A549 (cell line): ENCODE results near the gene PLD5. TPM values are rescaled to one million over a fixed set of nuclear protein-coding genes. Genes with fewer than 3 reads are reported as not detected.
"Not testable (repeated sequence)": the region's sequence is repeated elsewhere in the genome, so short reads cannot be mapped to it uniquely, and the experiment has no call there.

Source experiments
- ATAC-seq, 2 experiments: fragments of 200-7000 bp in 1 of 2; fragments of >200 bp in 1 of 2; cut with Nextera tagmentation in 1 of 2; cut with Tn5 transposase in 1 of 2; 3 replicates each; pipeline versions ENCODE4 v1.8.0 to v1.9.1; 2018 to 2020; ENCODE audit warnings: mild to moderate bottlenecking in 1 of 2, moderate library complexity in 1 of 2
- CTCF ChIA-PET: fragments of 300-600 bp; sonication (Branson Sonifier 250); formaldehyde crosslinking; extraction: SDS; loops from one replicate; lab custom pipeline; 2021; ENCODE audit warnings: antibody characterized with exemption, inconsistent platforms; lab: Yijun Ruan, JAX
- POLR2A ChIA-PET: fragments of 350-600 bp; formaldehyde crosslinking; extraction: SDS; loops from one replicate; lab custom pipeline; 2021; ENCODE audit warnings: antibody characterized with exemption, inconsistent platforms; lab: Yijun Ruan, JAX
- DNase-seq, 2 experiments: peaks; one replicate each; pipeline versions ENCODE4 v3.0.0 to v3.0.0-alpha.2; 2011 to 2016; ENCODE audit warnings: low read depth in 1 of 2, low spot score in 1 of 2
- FAIRE-seq: peaks from 2 replicates; lab custom pipeline; 2011; peaks lifted over from hg19 to GRCh38; lab: Jason Lieb, UNC
- H3K27ac ChIP-seq, 2 experiments: fragments of >200 bp; sonication (Bioruptor Twin); formaldehyde crosslinking; 3 replicates each; pipeline ENCODE4 v1.5.1; 2016 to 2017
- H3K4me1 ChIP-seq: fragments of >200 bp; sonication (Bioruptor Twin); formaldehyde crosslinking; 3 replicates; pipeline ENCODE4 v1.6.1; 2016
- H3K4me2 ChIP-seq: fragments of >200 bp; sonication (Bioruptor Twin); formaldehyde crosslinking; 3 replicates; pipeline ENCODE4 v1.6.1; 2016
- H3K4me3 ChIP-seq: fragments of >200 bp; sonication (Bioruptor Twin); formaldehyde crosslinking; 3 replicates; pipeline ENCODE4 v1.5.1; 2016
- H3K9me3 ChIP-seq: fragments of >200 bp; sonication (Bioruptor Twin); formaldehyde crosslinking; 3 replicates; pipeline ENCODE4 v1.6.1; 2016
- ESRRA ChIP-seq: fragments of 150-350 bp; IDR thresholded peaks from 2 replicates; pipeline ENCODE4 v1.6.1; 2014; ENCODE audit warnings: mild to moderate bottlenecking, low read length, borderline replicate concordance
- FOSB ChIP-seq: fragments of 250-450 bp; sonication (Bioruptor Pico); IDR thresholded peaks from 2 replicates; pipeline ENCODE4 v1.5.0; 2020; ENCODE audit warnings: mild to moderate bottlenecking, moderate library complexity
- FOSL2 ChIP-seq, 2 experiments: fragments of 450-650 bp in 1 of 2; fragments of >200 bp in 1 of 2; sonication (Bioruptor Twin) in 1 of 2; formaldehyde crosslinking; IDR thresholded peaks; 2 replicates each; pipeline versions ENCODE4 v1.5.0 to v1.6.1; 2016 to 2020; ENCODE audit warnings: mild to moderate bottlenecking in 1 of 2, moderate library complexity in 1 of 2
- GATA3 ChIP-seq: IDR thresholded peaks from 2 replicates; pipeline ENCODE4 v1.6.1; 2012; ENCODE audit warnings: borderline replicate concordance
- HEYL ChIP-seq: fragments of 250-450 bp; sonication (Bioruptor Pico); IDR thresholded peaks from 2 replicates; pipeline ENCODE4 v1.8.0; 2021; ENCODE audit warnings: mild to moderate bottlenecking, moderate library complexity
- HOXB13 ChIP-seq: fragments of 250-450 bp; sonication (Bioruptor Pico); IDR thresholded peaks from 2 replicates; pipeline ENCODE4 v1.5.0; 2020; ENCODE audit warnings: low read depth, mild to moderate bottlenecking, moderate library complexity
- HOXB5 ChIP-seq: fragments of 250-450 bp; sonication (Bioruptor Pico); IDR thresholded peaks from 2 replicates; pipeline ENCODE4 v1.5.0; 2020; ENCODE audit warnings: mild to moderate bottlenecking, moderate library complexity
- MAFK ChIP-seq: fragments of 450-650 bp; IDR thresholded peaks from 2 replicates; pipeline ENCODE4 v1.6.1; 2014; ENCODE audit not compliant: partially characterized antibody
- NFE2L2 ChIP-seq: fragments of 150-350 bp; conservative IDR thresholded peaks from 2 replicates; pipeline ENCODE4 v1.6.1; 2014; ENCODE audit warnings: low read length
- RARB ChIP-seq: fragments of 250-450 bp; sonication (Bioruptor Pico); IDR thresholded peaks from 2 replicates; pipeline ENCODE4 v1.8.0; 2021; ENCODE audit warnings: mild to moderate bottlenecking, moderate library complexity
- SREBF2 ChIP-seq: fragments of 450-650 bp; IDR thresholded peaks from 2 replicates; pipeline ENCODE4 v1.6.1; 2014; ENCODE audit warnings: mild to moderate bottlenecking, moderate library complexity
- TFCP2L1 ChIP-seq: fragments of 250-450 bp; sonication (Bioruptor Pico); IDR thresholded peaks from 2 replicates; pipeline ENCODE4 v1.5.0; 2021; ENCODE audit warnings: mild to moderate bottlenecking
- ZFP36 ChIP-seq: fragments of 450-650 bp; IDR thresholded peaks from 2 replicates; pipeline ENCODE4 v1.6.1; 2014; ENCODE audit warnings: borderline replicate concordance; ENCODE audit not compliant: partially characterized antibody
- ZNF302 ChIP-seq: fragments of 250-450 bp; sonication (Bioruptor Pico); IDR thresholded peaks from 2 replicates; pipeline ENCODE4 v1.9.0; 2021; ENCODE audit warnings: inconsistent platforms, mild to moderate bottlenecking, moderate library complexity
- ZSCAN20 ChIP-seq: fragments of 250-450 bp; sonication (Bioruptor Pico); IDR thresholded peaks from 2 replicates; pipeline ENCODE4 v1.8.0; 2022; ENCODE audit warnings: mild to moderate bottlenecking, moderate library complexity
- WGBS: methylation state at CpG from one replicate; pipeline ENCODE4 v1.1.6; 2017; ENCODE audit errors: missing lambda C conversion rate; 5-methylcytosine and 5-hydroxymethylcytosine counted together
- polyA plus RNA-seq, 4 experiments: library from polyadenylated mRNA; depleted of rRNA in 3 of 4; stranded (reverse); fragments of >200 nt; fragmentation: RNase III in 1 of 4; extraction: RNeasy Plus Mini Kit Qiagen cat#74134 plus additional on column Dnase treatment in 1 of 4; gene quantifications; 2 replicates in 3 of 4; 3 replicates in 1 of 4; pipeline ENCODE4 v1.2.3, GENCODE V29; 2011 to 2017
- TF ChIP-seq, protein P1 (sequence below): IDR thresholded peaks from 2 replicates; pipeline ENCODE4 v1.6.1; 2012
- TF ChIP-seq, protein P2 (sequence below): fragments of 450-650 bp; IDR thresholded peaks from 2 replicates; pipeline ENCODE4 v1.6.1; 2014; ENCODE audit warnings: antibody characterized with exemption
- TF ChIP-seq, protein P3 (sequence below): fragments of 200-600 bp; sonication (generic); IDR thresholded peaks from 2 replicates; pipeline ENCODE4 v1.6.1; 2016; ENCODE audit warnings: antibody characterized with exemption, mild to moderate bottlenecking, moderate library complexity
- TF ChIP-seq, protein P4 (sequence below): fragments of >200 bp; sonication (Bioruptor Twin); formaldehyde crosslinking; IDR thresholded peaks from 2 replicates; pipeline ENCODE4 v1.6.1; 2016
- TF ChIP-seq, protein P5 (sequence below): fragments of 250-450 bp; sonication (Bioruptor Pico); IDR thresholded peaks from 2 replicates; pipeline ENCODE4 v1.5.0; 2021; ENCODE audit warnings: mild to moderate bottlenecking, moderate library complexity, borderline replicate concordance
- TF ChIP-seq, protein P6 (sequence below): IDR thresholded peaks from 2 replicates; pipeline ENCODE4 v1.6.1; 2012
- TF ChIP-seq, protein P7 (sequence below): fragments of >200 bp; sonication (Bioruptor Twin); formaldehyde crosslinking; IDR thresholded peaks from 3 replicates; pipeline ENCODE4 v1.6.1; 2016

Gene PLD5
- polyA plus RNA-seq, 2 of the 4 experiments (the other 2 are of a cell fraction) = 1.5 to 1.7 TPM

DNA sequence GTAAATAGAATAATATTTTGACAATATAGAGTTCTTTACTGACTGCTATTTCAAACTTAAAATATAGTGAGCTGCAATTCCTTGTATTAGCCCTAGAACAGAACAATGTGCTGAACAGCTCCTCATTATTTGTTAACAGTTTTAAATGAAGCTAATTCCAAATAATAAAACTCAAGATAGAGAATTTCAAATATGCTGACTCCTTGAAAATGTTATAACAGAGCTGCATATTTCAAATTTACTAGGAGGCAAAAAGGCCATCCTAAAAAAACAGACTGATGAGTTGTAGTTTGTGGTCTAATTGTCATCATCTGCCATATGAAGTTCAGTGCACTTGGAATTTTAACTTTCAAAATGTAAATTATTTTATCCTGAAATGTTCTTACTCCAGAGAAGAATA lies 197.1 kb downstream of the PLD5 start:
- H3K27ac ChIP-seq, FAIRE-seq: not testable (repeated sequence)
- H3K4me1 ChIP-seq = peaks cover 16% of the 10 kb centered on the region; the same call in 2 of the 3 replicates
- TF ChIP-seq MAFK = peak; percentile 81
- TF ChIP-seq, all 56 proteins: peak for 1; not testable (repeated sequence) for 55
- ATAC-seq, H3K4me3 ChIP-seq, H3K4me2 ChIP-seq, H3K9me3 ChIP-seq, POLR2A ChIA-PET, DNase-seq, CTCF ChIA-PET: not testable (repeated sequence)

DNA sequence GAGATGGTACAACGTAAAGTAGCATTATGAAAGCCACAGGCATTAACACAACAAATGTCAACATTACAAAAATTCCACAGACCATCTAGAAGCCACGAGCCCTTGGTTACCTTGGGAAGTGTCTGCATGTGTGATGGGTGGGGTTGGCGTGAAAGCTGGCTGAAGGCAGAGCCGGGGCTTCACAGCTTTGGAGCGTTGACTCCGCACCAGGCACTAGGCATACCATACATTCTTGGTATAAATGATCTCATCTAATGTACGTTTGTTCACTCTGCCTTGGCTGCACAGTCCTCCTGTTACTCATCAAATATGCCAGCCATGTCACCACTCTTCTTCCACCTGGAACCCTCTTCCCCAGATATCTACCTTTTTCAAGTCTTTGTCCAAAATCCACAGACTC lies 202.5 kb downstream of the PLD5 start:
- peak in 1 of 2 experiments; percentile 51 for DNase-seq
- POLR2A ChIA-PET; H3K9me3 ChIP-seq; H3K4me3 ChIP-seq; FAIRE-seq; CTCF ChIA-PET; TF ChIP-seq FOSL2 (IDR thresholded peaks at IDR 0.05): not testable (repeated sequence)
- Histone ChIP-seq H3K4me1 (peaks cover 11% of the 10 kb centered on the region; the same call in 2 of the 3 replicates), H3K4me2 (peak overlapping the region; percentile 32), H3K27ac (peak overlapping the region; percentile 25 to 59; a peak in 4 of 6 replicates)
- TF ChIP-seq, protein P1, sequence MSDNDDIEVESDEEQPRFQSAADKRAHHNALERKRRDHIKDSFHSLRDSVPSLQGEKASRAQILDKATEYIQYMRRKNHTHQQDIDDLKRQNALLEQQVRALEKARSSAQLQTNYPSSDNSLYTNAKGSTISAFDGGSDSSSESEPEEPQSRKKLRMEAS = peak; percentile 41; the same call in 1 of the 2 replicates
- TF ChIP-seq FOSL2 (CRISPR knock-in tag; IDR thresholded peaks at IDR 0.05) (0 out of 2 replicates have a peak, but pooled peaks have one; percentile 20), GATA3 (0 out of 2 replicates have a peak, but pooled peaks have one; percentile 36)
- peak; percentile 83 to 93 for ATAC-seq
- WGBS = 4% methylated on average over 7 of the region's 7 CpGs

DNA sequence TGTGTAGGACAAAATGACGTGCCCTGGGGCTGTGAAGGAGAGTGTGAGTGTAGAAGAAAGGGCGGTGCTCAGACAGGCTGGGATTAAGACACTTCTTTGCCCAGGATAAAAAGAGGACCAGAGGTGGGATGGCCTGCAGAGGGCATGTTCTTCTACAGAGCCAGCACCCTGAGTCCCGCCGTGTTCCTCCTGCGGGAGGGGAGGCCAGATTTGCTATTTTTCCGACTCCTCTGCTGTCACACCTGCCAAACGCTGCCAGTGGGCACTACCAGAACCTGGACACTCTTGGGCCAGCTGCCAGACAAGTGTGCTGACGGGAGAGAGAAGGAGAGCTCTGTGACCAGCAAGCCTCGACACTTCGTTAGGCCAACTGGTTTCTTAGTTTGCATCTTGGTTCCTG lies 206.4 kb downstream of the PLD5 start:
- no peaks in the 10 kb centered on the region for H3K9me3 ChIP-seq
- TF ChIP-seq NFE2L2 = no peak
- no peak for TF ChIP-seq ZNF302 (CRISPR knock-in tag)
- no peak for TF ChIP-seq ZFP36
- TF ChIP-seq, protein P2, sequence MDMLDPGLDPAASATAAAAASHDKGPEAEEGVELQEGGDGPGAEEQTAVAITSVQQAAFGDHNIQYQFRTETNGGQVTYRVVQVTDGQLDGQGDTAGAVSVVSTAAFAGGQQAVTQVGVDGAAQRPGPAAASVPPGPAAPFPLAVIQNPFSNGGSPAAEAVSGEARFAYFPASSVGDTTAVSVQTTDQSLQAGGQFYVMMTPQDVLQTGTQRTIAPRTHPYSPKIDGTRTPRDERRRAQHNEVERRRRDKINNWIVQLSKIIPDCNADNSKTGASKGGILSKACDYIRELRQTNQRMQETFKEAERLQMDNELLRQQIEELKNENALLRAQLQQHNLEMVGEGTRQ = no peak
- TF ChIP-seq RARB = no peak
- TF ChIP-seq, protein P3, sequence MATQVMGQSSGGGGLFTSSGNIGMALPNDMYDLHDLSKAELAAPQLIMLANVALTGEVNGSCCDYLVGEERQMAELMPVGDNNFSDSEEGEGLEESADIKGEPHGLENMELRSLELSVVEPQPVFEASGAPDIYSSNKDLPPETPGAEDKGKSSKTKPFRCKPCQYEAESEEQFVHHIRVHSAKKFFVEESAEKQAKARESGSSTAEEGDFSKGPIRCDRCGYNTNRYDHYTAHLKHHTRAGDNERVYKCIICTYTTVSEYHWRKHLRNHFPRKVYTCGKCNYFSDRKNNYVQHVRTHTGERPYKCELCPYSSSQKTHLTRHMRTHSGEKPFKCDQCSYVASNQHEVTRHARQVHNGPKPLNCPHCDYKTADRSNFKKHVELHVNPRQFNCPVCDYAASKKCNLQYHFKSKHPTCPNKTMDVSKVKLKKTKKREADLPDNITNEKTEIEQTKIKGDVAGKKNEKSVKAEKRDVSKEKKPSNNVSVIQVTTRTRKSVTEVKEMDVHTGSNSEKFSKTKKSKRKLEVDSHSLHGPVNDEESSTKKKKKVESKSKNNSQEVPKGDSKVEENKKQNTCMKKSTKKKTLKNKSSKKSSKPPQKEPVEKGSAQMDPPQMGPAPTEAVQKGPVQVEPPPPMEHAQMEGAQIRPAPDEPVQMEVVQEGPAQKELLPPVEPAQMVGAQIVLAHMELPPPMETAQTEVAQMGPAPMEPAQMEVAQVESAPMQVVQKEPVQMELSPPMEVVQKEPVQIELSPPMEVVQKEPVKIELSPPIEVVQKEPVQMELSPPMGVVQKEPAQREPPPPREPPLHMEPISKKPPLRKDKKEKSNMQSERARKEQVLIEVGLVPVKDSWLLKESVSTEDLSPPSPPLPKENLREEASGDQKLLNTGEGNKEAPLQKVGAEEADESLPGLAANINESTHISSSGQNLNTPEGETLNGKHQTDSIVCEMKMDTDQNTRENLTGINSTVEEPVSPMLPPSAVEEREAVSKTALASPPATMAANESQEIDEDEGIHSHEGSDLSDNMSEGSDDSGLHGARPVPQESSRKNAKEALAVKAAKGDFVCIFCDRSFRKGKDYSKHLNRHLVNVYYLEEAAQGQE = no peak
- no peak for TF ChIP-seq ESRRA
- no peak for TF ChIP-seq TFCP2L1 (CRISPR knock-in tag)
- no peak for TF ChIP-seq SREBF2
- TF ChIP-seq FOSB (CRISPR knock-in tag) = no peak
- TF ChIP-seq, protein P4, sequence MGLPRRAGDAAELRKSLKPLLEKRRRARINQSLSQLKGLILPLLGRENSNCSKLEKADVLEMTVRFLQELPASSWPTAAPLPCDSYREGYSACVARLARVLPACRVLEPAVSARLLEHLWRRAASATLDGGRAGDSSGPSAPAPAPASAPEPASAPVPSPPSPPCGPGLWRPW = no peak
- no peak for TF ChIP-seq HOXB5 (CRISPR knock-in tag)
- TF ChIP-seq HEYL (CRISPR knock-in tag) = no peak
- TF ChIP-seq ZSCAN20 (CRISPR knock-in tag) = no peak
- TF ChIP-seq, protein P5, sequence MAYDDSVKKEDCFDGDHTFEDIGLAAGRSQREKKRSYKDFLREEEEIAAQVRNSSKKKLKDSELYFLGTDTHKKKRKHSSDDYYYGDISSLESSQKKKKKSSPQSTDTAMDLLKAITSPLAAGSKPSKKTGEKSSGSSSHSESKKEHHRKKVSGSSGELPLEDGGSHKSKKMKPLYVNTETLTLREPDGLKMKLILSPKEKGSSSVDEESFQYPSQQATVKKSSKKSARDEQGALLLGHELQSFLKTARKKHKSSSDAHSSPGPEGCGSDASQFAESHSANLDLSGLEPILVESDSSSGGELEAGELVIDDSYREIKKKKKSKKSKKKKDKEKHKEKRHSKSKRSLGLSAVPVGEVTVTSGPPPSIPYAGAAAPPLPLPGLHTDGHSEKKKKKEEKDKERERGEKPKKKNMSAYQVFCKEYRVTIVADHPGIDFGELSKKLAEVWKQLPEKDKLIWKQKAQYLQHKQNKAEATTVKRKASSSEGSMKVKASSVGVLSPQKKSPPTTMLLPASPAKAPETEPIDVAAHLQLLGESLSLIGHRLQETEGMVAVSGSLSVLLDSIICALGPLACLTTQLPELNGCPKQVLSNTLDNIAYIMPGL = no peak
- TF ChIP-seq, protein P6, sequence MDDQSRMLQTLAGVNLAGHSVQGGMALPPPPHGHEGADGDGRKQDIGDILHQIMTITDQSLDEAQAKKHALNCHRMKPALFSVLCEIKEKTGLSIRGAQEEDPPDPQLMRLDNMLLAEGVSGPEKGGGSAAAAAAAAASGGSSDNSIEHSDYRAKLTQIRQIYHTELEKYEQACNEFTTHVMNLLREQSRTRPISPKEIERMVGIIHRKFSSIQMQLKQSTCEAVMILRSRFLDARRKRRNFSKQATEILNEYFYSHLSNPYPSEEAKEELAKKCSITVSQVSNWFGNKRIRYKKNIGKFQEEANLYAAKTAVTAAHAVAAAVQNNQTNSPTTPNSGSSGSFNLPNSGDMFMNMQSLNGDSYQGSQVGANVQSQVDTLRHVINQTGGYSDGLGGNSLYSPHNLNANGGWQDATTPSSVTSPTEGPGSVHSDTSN = no peak
- TF ChIP-seq, protein P1 = no peak
- TF ChIP-seq HOXB13 = no peak
- TF ChIP-seq, protein P7, sequence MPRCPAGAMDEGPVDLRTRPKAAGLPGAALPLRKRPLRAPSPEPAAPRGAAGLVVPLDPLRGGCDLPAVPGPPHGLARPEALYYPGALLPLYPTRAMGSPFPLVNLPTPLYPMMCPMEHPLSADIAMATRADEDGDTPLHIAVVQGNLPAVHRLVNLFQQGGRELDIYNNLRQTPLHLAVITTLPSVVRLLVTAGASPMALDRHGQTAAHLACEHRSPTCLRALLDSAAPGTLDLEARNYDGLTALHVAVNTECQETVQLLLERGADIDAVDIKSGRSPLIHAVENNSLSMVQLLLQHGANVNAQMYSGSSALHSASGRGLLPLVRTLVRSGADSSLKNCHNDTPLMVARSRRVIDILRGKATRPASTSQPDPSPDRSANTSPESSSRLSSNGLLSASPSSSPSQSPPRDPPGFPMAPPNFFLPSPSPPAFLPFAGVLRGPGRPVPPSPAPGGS = no peak
- TF ChIP-seq, all 56 proteins: peak for 0
- ATAC-seq (peak in 1 of 2 experiments; percentile 48; a peak in 3 of 6 replicates), FAIRE-seq (no peak), DNase-seq (no peak)
- H3K27ac ChIP-seq = peak overlapping the region in 1 of 2 experiments; percentile 31; a peak in 1 of 6 replicates
- H3K4me2 ChIP-seq = no peak overlapping the region
- peaks cover 11% of the 10 kb centered on the region; the same call in 2 of the 3 replicates for H3K4me1 ChIP-seq
- no peak overlapping the region for H3K4me3 ChIP-seq
- ChIA-PET POLR2A (no interaction called here), CTCF (no interaction called here)
- WGBS = 76% methylated on average over 10 of the region's 10 CpGs
